Activated CD8-positive, alpha-beta memory T cell treated with anti-CD3 and anti-CD28 coated beads, Interleukin-2, amount 50 U/mL, for 48 hours (primary cell): ENCODE measurements around the gene CDH11.

Source experiments
- DNase-seq: peaks from one replicate; pipeline ENCODE4 v3.0.0-alpha.2; 2020

CDH11 gene

DNA sequence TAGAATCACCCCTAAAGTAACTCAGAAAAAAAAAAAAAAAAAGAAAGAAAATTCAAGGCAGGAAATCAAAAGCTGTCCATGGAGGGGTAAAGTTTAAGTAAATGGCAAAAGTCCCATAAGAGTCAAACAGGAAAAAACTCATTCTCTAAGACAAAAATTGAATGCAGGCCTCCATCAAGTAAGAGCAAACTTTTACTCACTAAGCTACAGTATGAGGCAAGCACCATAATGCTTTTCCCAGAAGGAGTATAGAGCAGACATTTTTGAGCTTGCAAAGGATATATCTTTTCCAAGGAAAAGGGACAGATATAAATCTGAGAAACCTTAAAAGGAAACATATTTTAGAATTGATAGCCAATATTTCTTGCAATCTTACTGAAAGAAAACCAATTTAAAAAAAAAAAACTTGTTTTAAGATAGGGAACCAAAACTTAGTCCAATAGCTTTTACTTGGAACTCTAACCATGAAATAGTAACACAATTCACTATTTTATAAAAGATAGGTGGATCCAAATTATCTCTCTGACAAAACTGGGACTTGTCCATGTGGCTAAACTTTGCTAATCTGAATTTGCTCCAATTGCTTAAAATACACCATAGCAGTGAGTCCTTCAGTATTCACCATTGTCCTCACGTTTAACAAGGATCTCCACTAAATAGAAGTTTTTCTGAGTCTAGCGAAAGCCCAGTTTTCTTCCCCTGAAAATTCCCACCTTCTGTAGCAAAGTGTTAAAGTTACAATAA is 99.8 kb downstream of the CDH11 start:
- no peak for DNase-seq

DNA sequence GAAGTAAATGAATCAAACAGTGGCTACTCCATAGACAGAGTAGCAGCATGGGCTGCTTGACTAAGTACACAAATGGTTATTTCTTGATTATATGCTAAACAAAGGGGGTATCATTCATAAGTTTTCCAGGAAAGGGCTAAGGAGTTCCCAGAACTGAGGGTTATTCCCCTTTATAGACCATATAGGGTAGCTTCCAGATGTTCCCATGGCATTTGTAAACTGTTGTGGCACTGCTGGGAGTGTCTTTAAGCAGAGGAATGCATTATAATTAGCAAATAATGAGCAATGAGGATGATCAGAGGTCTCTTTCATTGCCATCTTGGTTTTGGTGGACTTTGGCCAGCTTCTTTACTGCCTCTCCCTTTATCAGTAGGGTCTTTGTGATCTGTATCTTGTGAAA is 105.1 kb downstream of the CDH11 start:
- no peak for DNase-seq

DNA sequence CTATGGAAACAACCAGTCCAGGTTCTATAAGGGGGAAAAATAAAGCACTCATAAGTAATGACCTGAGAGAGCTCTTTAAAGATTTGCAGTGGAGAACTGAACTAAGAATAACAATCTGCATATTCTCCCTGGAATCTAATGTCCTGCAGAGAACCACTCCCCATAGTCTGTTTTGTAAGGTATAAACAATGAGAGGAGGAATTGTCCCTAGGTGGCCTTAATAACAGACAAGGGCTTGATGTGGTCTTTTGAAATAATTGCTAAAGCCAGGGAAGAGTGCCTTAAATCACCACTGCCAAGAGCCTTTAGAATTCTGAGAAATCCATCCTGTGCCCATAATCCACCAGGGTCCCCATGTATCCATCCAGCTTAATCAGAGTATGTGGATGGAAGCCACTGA is 106.3 kb downstream of the CDH11 start:
- no peak for DNase-seq

DNA sequence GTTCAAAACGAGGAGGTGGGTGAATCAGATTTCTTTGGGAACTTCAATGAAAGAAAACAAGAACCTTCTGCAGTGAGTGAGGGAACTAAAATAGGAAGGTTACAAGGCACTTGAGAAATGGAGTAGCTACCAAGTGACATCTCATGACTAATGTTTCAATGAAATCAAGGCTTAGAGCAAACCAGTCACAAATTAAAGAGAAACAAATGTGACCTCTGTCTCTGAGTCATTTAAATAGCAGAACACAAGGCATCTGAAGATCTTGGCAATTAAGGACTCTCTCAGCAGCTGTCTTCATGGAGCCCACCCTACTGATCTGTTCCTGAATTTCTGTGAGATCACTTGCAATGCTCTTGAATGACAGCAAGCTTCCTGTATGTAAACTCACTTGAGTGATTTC is 109.5 kb downstream of the CDH11 start:
- DNase-seq = no peak

DNA sequence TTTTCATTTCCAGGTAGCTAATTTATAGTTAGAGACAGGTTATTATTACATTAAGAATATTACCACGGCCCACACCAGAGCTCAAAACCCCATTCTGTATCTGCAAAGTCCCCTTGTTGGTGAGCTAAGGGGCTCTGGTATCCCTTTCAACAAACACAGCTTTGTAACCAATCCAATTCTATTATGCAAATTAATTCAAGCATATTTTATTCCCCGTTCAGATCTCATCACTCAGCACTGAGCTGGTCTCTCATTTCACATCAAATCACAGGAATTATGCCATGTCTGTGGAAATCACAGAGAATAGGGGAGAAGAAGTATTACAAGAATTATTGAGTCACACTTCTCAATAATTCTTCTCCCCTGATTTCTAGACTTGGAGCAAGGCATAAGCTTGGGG is 111.7 kb downstream of the CDH11 start:
- no peak for DNase-seq

DNA sequence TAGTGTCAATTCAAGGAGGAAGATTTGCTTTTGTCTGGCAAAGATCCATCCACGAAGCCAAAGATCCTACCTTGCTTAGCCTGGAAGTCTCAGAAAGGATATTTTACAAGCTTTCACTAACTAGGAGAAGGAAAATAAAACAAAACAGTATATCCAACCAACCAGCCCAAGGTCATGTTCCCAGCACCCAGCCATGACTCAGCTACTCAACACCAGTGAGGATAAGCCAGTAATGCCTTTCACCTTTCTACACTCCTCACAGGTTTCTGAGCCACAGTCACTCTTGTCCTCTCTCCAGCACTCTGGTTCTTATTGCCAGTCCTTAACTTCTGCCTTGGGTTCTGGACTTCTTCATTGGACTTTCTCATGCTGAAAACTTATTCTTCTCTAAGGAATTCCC is 116.2 kb downstream of the CDH11 start:
- no peak for DNase-seq

DNA sequence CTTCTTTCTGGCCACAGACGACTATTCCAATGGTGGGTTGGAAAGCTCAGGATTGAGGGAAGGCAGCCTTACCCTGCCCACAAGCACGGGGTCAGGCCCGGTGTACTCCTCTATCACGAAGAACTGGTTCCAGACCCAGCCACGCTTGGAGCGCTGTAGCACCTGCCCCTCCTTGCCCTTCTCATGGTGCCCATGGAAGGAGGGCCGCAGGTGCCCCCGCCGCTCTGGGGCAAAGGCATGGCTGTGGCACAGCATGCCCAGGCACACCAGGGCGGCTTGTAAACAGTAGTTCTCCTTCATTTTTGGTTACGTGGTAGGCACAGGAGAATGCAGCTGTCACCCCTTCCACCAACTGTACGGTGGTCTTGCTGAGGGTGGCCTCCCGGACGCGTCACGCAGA is 117.3 kb downstream of the CDH11 start:
- no peak for DNase-seq

DNA sequence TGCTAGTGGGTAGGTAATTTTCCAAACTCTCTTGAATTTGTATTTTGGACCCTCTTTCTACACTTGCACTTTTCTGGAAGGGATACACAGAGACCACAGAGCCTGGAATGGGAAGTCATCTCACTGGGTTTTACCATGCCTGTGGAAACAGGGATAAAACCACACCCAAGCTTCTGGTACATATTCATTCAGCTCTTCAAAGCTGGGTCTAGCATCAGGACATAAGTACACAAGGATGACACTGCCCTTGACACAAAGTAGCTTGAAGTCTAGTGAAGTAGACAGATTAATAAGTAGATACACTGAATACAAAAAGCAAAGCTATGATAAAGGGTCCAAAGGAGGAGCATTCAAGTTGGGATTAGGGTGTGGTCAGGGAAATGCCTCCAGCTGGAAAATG is 118.2 kb downstream of the CDH11 start:
- no peak for DNase-seq

DNA sequence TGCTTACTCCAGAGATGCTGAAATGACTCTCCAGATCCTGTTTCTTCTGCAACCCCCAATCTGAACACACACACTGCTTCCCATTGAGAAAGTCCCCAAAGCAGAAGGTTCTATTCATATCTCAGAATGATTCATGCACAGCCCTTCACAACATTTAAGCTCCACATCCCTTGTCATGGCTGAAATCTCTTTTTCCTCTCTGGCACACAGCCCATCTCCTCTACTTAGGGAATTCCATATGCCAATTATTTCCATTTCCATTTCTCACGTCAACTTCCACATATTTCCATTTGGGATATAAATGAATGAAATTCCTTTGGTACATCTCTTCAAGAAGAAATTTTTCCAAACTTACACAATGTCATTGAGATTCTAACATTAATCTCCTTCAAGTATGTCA is 119.6 kb downstream of the CDH11 start:
- DNase-seq = no peak

DNA sequence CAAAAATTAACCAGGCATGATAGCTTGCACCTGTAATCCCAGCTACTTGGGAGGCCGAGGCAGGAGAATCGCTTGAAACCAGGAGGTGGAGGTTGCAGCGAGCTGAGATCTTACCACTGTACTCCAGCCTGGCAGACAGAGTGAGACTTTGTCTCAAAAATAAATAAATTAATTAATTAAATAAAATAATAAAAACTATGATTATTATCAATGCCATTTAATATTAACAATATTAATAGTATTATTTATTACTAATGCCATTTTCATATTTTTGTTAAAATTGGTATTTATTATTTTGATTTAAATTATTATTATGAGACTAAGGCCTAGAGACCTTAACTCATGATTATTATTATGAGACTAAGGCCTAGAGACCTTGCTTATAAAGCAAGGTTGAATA is 121.2 kb downstream of the CDH11 start:
- DNase-seq = no peak

DNA sequence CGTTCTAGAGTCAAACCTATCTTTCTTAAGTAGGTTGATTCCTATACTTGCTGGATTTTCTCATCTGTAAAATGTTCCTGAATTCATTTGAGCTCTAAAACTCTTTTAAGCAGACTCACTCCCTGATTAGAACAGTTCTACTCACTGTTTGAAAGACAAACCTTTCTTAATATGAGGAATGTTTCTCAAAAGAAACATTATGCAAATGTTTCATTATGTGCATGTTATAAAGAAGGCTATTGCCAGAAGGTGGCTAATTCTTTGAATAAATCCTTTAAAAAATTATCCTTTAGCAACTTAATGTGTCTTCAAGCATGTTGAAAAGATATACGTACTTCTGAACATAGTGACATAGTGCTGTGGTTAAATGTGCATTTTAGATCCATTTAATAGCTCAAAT is 124.1 kb downstream of the CDH11 start:
- DNase-seq = no peak

DNA sequence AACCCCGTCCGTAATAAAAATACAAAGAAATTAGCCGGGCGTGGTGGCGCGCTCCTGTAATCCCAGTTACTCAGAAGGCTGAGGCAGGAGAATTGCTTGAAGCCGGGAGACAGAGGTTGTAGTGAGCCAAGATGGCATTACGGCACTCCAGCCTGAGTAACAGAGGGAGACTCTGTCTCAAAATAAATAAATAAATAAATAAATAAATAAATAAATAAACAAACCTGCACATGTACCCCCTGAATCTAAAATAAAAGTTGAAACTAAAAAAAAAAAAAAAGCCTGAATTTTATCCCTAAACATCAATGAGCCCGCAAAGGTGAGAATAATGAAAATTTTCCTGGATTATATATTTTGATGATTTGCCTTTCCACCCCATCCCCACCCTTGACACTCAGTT is 124.7 kb downstream of the CDH11 start:
- no peak for DNase-seq

DNA sequence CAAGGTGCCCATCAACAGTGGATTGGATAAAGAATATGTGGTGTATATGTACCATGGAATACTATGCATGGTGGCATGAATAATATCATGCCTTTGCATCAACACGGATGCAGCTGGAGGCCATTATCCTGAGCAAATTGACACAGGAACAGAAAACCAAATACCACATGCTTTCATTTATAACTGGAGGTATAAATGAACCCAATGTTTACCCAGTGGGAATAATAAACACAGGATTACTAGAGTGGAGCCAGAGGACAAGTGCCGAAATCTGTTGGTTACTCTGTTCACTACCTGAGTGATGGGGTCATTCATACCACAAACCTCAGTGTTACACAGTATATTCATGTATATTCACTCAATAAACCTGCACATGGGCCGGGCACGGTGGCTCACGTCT is 125.2 kb downstream of the CDH11 start:
- no peak for DNase-seq

DNA sequence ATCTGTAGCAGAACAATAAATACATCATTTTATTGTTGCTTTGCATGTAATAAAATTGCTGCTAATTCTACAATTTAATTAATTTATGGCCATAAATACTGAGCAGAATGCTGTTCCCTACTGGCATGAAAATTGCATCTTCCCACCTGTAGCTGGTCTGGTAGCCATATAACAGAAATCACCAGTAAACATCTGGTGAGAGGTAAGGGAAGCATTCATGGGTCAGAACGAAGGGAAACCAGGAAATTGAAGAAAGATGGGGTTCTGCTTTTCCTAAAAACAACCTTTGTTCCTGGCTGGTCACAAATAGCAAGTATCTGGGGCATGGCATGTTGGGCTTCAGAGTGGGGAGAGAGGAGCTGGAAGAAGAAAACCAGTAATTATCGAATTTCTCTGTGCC is 128.4 kb downstream of the CDH11 start:
- no peak for DNase-seq

DNA sequence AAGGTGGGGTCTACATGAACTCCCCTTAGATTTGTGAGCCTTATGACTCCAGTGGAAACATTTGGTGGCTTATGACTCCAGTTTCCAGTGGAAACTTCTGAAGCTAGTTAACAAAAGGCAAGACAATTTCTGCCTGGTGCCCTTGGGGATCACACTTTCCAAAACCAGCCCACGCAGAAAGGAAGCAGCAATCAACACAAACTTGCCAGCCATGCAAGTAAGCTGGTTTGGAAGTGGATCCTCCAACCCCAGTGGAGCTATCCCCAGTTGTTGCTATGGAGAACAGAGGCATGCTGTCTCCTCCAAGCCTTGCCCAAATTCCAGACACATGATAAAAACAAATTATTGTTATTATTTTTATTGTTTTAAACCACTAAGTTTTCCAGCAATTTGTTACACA is 130.9 kb downstream of the CDH11 start:
- no peak for DNase-seq

DNA sequence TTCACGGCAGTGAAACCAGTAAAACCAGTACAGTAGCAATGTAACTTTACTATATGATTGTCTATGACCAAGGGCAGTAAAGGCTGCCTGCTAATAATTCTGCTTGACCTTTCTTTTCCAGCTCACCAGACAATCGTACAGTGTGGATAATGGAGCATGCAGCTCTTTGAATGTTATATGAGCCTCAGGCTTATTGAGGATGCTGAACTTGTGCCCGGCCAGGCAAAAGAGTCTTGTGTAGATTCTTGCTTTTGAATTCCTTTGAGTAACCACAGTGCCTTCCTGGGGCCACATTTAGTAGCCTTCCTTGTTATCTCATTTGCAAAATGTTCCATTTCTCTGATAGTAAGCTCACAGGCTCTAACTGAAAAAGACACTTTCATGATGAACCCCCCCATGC is 131.8 kb downstream of the CDH11 start:
- DNase-seq = no peak

DNA sequence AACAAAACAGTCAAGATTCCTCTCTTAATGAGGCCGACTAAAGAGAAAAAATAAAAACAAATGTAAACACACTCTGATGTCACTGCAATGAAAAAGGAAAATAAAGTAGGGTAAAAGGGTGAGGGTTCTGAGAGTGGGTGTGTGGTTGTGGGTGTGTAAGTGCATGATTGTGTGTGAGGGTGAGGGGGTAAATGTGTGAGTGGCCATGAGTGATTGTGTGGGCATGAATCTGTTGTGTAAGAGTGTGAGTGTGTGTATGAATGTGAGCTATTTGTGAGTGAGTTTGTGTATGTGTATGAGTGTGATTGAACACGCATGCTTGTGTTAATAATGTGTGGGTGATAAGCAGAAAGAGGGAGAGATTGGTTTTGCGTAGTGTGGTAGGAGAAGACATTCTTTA is 132.8 kb downstream of the CDH11 start:
- DNase-seq = no peak

DNA sequence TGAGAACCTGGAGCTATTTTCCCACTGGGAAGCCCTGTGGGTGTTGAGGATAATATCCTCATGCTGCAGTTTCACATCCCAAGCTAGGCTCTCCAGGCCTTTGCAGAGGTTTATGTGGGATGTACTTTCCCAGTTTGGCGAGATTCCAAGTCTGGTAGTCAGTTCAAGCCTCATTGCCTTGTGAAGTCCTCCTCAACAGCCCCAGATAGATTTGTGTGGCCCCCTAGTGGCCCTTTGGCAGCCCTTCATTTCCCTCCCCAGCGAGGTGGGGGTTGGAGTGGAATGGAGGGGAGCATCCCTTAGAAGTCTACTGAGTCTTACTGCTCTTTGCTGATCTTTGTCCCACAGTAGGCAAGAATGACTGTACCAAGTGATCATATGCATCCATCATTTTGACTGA is 137.9 kb downstream of the CDH11 start:
- no peak for DNase-seq

DNA sequence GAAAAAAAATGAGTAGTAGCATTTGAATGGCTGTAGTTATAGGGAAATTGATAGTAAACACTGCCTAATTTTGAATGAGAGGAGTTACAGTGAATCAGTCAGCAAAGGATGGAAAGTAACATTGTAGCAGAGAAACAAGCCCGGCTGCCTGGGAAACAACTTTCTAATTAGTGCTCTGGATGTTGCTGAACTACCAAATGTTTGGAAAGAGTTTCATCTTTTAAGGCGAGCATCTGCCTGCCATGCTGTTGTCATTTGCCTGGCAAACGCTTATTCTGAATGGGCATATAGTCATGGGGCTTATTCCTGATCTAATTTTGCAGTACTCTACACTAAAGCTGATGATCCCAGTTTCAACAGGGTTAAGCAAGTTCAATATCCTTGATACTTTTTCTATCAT is 138.6 kb downstream of the CDH11 start:
- DNase-seq = no peak

DNA sequence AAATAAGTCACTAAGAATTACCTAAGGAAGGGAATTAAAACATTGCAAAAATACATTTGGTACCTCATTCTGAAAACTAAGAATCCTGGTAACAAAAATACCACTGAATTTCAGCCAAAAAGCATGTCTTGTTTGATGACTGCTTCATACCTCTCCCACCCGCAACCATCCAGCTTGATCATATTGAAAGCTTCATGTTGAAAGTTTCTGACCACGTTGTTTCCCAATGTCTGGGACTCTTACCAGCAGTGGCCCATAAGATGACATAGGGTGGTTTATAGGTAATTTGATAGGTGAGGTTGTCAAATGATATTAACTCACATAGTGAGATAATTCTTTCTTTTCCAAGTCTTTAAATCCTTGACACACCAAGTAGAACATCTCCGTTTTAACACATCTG is 139.3 kb downstream of the CDH11 start:
- DNase-seq = no peak

DNA sequence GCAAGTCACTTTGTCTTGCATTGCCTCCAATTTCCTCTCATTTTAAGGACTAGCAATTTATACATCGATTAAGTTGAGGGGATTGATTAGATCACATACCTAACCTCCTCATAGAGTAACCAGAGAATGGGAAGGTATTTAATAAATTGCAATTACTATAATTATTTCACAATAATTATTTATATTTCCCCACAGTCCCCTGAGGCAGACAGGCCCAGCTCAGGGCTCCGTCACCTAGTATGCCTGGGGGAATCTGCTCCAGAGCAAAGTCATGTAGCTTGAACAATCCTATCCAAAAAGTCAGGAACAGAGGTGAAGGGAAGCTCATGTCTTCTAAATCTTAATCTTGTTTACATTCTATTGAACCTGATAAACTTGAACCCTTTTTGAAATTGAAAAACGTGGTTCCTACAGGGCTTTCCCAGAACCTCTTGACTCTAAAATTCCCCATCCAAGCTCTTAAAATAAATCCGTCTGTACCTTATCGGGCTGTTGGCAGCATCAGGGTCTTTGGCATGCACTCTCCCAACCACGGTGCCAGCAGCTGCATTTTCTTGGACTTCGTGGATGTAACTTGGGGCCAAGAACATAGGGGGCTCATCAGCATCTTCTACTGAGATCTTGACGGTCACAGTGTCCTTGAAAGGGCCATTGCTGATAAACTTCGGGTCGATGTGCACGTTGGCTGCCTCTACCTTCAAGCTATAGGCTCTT is 140.1 kb downstream of the CDH11 start:
- no peak for DNase-seq

DNA sequence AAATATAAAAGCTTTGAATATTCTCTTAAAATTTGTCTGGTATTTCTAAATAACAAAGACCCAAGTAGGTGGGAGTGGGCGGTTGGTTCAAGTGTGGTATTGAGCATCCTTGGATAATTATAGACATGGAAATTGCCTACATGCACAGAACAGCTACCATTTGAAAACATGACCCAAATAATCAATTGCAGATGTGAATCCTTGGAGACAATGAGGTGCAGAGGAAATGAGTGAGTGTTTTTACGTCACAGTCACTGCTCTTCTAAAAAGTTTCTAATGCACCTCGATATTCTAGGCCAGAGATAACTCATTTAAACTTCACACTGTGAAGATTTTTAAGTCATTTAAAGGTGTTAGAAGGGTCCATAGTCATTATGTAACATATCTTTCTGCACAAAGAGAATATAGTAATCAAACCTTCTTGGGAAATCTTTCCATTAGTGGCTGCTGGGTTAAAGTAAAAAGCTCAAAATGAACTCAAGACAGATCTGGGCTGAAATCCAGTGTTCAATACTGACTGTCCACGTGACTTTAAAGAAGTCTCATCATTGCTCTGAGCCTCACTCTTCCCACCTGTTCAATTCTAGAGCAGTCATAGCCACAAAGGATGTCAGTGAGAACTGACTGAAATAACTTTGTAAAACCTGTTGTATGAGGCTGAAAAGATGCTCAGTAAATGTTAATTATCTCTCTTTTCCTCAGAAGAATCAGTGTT is 144.5 kb downstream of the CDH11 start:
- DNase-seq = no peak

DNA sequence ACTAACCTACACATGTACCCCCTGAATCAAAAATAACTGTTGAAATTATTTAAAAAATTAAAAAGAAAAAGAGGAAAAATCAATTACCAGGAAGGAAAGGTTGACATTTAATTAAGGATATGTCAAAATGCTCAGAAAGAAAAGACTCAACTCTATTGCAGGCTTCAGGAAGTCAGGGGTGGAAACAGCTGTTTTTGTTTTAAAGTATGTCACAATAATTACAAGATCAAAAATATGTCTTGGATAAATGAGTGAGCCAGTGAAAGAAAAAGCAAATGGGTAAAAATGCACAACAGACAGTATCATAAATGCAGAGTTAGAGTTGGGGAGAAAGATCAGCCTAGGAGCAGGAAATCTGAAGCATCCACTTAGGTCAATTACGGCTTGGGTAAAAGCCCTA is 146.0 kb downstream of the CDH11 start:
- no peak for DNase-seq

DNA sequence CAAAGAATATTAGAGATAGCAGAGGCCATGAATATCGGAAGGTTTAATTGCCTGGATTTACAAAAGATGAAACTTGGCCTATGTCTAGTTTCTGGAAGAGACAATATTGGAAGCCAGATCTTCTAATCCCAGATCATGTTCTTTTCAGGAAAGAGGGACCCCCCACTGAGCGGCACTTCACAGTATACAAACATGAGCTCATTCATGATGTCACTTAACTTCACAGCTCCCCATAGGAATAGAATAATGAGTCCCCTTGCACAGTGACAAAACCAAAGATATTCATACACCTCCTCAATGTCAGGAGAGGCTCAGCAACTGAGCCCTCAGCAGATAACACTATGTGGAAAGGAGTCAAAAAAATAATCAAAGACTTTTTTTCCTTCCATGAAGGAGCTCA is 147.5 kb downstream of the CDH11 start:
- DNase-seq = no peak
